C4-2B (cell line): ENCODE measurements around the gene DHRS12.

Experiments used
- ZFX ChIP-seq: fragments of 450-650 bp; IDR thresholded peaks from 2 replicates; pipeline ENCODE4 v1.6.1; 2017
- TF ChIP-seq, protein P1 (sequence below): fragments of 450-650 bp; conservative IDR thresholded peaks from 2 replicates; pipeline ENCODE4 v1.5.1; 2017; ENCODE audit warnings: mild to moderate bottlenecking

DNA sequence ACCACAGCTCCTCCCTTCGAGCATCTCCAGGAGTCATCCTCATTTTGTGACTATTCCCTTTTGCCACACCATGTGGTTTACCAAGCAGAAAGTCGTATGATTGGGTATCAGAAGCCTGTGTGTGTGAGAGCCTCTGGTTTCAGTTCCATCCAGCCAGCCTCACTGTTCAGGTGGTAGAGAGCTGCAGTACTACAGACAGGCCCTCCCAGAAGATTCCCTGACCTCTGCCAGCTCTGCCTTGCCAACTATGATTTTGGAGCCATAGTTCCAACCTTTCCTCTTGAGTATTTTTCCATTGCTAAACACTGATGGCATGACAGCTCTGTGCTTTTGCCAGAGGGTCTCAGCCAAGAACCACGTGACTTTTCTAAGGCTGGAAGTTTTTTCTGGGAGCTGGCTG is 82.5 kb downstream of the DHRS12 start:
- TF ChIP-seq, protein P1, sequence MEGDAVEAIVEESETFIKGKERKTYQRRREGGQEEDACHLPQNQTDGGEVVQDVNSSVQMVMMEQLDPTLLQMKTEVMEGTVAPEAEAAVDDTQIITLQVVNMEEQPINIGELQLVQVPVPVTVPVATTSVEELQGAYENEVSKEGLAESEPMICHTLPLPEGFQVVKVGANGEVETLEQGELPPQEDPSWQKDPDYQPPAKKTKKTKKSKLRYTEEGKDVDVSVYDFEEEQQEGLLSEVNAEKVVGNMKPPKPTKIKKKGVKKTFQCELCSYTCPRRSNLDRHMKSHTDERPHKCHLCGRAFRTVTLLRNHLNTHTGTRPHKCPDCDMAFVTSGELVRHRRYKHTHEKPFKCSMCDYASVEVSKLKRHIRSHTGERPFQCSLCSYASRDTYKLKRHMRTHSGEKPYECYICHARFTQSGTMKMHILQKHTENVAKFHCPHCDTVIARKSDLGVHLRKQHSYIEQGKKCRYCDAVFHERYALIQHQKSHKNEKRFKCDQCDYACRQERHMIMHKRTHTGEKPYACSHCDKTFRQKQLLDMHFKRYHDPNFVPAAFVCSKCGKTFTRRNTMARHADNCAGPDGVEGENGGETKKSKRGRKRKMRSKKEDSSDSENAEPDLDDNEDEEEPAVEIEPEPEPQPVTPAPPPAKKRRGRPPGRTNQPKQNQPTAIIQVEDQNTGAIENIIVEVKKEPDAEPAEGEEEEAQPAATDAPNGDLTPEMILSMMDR, result no peak
- no peak for TF ChIP-seq ZFX
